H9 (cell line): ENCODE data around the gene NDUFB2. TPM values are rescaled to one million over a fixed set of nuclear protein-coding genes. Genes with fewer than 3 reads are reported as not detected.

Experiments used
- DNase-seq: peaks from one replicate; pipeline ENCODE4 v3.0.0-alpha.2; 2017
- H2AFZ ChIP-seq: one replicate; pipeline ENCODE4 v1.6.1; 2013; ENCODE audit warnings: mild to moderate bottlenecking, low read length, control low read depth, moderate library complexity
- H2AK5ac ChIP-seq: 2 replicates; pipeline ENCODE4 v1.6.1; 2013; ENCODE audit warnings: low read length, control low read depth, mixed read lengths; ENCODE audit not compliant: insufficient read length
- H2BK120ac ChIP-seq: one replicate; pipeline ENCODE4 v1.6.1; 2013; ENCODE audit warnings: low read depth, mild to moderate bottlenecking, low read length, control low read depth, inconsistent platforms; ENCODE audit not compliant: poor library complexity, severe bottlenecking
- H2BK12ac ChIP-seq: 2 replicates; pipeline ENCODE4 v1.6.1; 2013; ENCODE audit warnings: low read length, control low read depth, mixed read lengths, low read depth; ENCODE audit not compliant: insufficient read length
- H2BK15ac ChIP-seq: 2 replicates; pipeline ENCODE4 v1.6.1; 2013; ENCODE audit warnings: low read depth, low read length, control low read depth
- H2BK20ac ChIP-seq: one replicate; pipeline ENCODE4 v1.6.1; 2013; ENCODE audit warnings: low read depth, mild to moderate bottlenecking, low read length, control low read depth, inconsistent platforms; ENCODE audit not compliant: poor library complexity, severe bottlenecking
- H2BK5ac ChIP-seq: 2 replicates; pipeline ENCODE4 v1.6.1; 2013; ENCODE audit warnings: low read length, control low read depth, mixed read lengths; ENCODE audit not compliant: insufficient read length
- H3K14ac ChIP-seq: 2 replicates; pipeline ENCODE4 v1.6.1; 2013; ENCODE audit warnings: low read length, control low read depth; ENCODE audit not compliant: insufficient read depth
- H3K18ac ChIP-seq: 2 replicates; pipeline ENCODE4 v1.6.1; 2013; ENCODE audit warnings: low read depth, mild to moderate bottlenecking, mixed read lengths, low read length, control low read depth; ENCODE audit not compliant: insufficient read length
- H3K23ac ChIP-seq: 2 replicates; pipeline ENCODE4 v1.6.1; 2013; ENCODE audit warnings: low read length, control low read depth, mixed read lengths, low read depth; ENCODE audit not compliant: insufficient read length
- H3K23me2 ChIP-seq: 2 replicates; pipeline ENCODE4 v1.6.1; 2013; ENCODE audit warnings: low read depth, mild to moderate bottlenecking, mixed read lengths, low read length, control low read depth; ENCODE audit not compliant: insufficient read length, poor library complexity, severe bottlenecking
- H3K27ac ChIP-seq: 2 replicates; pipeline ENCODE4 v1.5.1; 2013; ENCODE audit warnings: low read length, control low read depth, mixed read lengths, low read depth; ENCODE audit not compliant: insufficient read length
- H3K27me3 ChIP-seq: 2 replicates; pipeline ENCODE4 v1.6.1; 2013; ENCODE audit warnings: low read length, control low read depth, inconsistent platforms; ENCODE audit not compliant: insufficient read depth
- H3K4ac ChIP-seq: 2 replicates; pipeline ENCODE4 v1.6.1; 2013; ENCODE audit warnings: low read depth, mild to moderate bottlenecking, control low read depth, inconsistent platforms, low read length, moderate library complexity
- H3K4me1 ChIP-seq: 2 replicates; pipeline ENCODE4 v1.6.1; 2013; ENCODE audit warnings: low read length, control low read depth, inconsistent platforms; ENCODE audit not compliant: insufficient read depth
- H3K4me2 ChIP-seq: 2 replicates; pipeline ENCODE4 v1.6.1; 2013; ENCODE audit warnings: low read length, control low read depth, mixed read lengths; ENCODE audit not compliant: insufficient read length, insufficient read depth
- H3K56ac ChIP-seq: 2 replicates; pipeline ENCODE4 v1.6.1; 2013; ENCODE audit warnings: low read depth, mild to moderate bottlenecking, mixed read lengths, low read length, control low read depth; ENCODE audit not compliant: insufficient read length
- H3K79me1 ChIP-seq: 2 replicates; pipeline ENCODE4 v1.6.1; 2013; ENCODE audit warnings: low read depth, mild to moderate bottlenecking, moderate library complexity, low read length, control low read depth, inconsistent platforms; ENCODE audit not compliant: insufficient read depth, poor library complexity, severe bottlenecking
- H3K79me2 ChIP-seq: 2 replicates; pipeline ENCODE4 v1.6.1; 2013; ENCODE audit warnings: low read length, control low read depth, inconsistent platforms; ENCODE audit not compliant: insufficient read depth
- H3K9ac ChIP-seq: 2 replicates; pipeline ENCODE4 v1.6.1; 2013; ENCODE audit warnings: low read length, control low read depth, mixed read lengths; ENCODE audit not compliant: insufficient read length; ENCODE audit errors: extremely low read depth
- H3K9me3 ChIP-seq: one replicate; pipeline ENCODE4 v1.6.1; 2013; ENCODE audit warnings: low read depth, low read length, inconsistent platforms; ENCODE audit not compliant: control insufficient read depth
- H3T11ph ChIP-seq: one replicate; pipeline ENCODE4 v1.6.1; 2013; ENCODE audit warnings: mild to moderate bottlenecking, low read length, control low read depth, inconsistent platforms
- H4K20me1 ChIP-seq: one replicate; pipeline ENCODE4 v1.6.1; 2013; ENCODE audit not compliant: control insufficient read depth, insufficient read length, insufficient read depth
- H4K5ac ChIP-seq: 2 replicates; pipeline ENCODE4 v1.6.1; 2013; ENCODE audit warnings: low read depth, mild to moderate bottlenecking, mixed read lengths, low read length, control low read depth; ENCODE audit not compliant: insufficient read length
- H4K8ac ChIP-seq: replicated peaks from 2 replicates; pipeline ENCODE4 v1.6.1; 2013; ENCODE audit warnings: low read length, control low read depth, mixed read lengths, low read depth; ENCODE audit not compliant: insufficient read length
- H4K91ac ChIP-seq: 2 replicates; pipeline ENCODE4 v1.6.1; 2013; ENCODE audit warnings: low read depth, mild to moderate bottlenecking, moderate library complexity, mixed read lengths, low read length, control low read depth; ENCODE audit not compliant: insufficient read length
- H3K27ac Mint-ChIP-seq, 3 experiments: 2 replicates in 2 of 3; 3 replicates in 1 of 3; pipeline ENCODE4 v1.8.0; 2020 to 2021; ENCODE audit warnings: mixed read lengths in 3 of 3, mild to moderate bottlenecking in 1 of 3, moderate library complexity in 1 of 3
- H3K27me3 Mint-ChIP-seq: 2 replicates; pipeline ENCODE4 v1.8.0; 2021; ENCODE audit warnings: low read depth, mild to moderate bottlenecking, moderate library complexity, mixed read lengths
- H3K36me3 Mint-ChIP-seq, 3 experiments: 2 replicates in 2 of 3; 3 replicates in 1 of 3; pipeline ENCODE4 v1.8.0; 2020 to 2021; ENCODE audit warnings: low read depth in 3 of 3, mixed read lengths in 3 of 3; ENCODE audit not compliant: insufficient read depth in 1 of 3
- H3K4me1 Mint-ChIP-seq, 2 experiments: 2 replicates each; pipeline ENCODE4 v1.8.0; 2020; ENCODE audit warnings: mixed read lengths in 2 of 2
- H3K4me3 Mint-ChIP-seq, 2 experiments: 2 replicates in 1 of 2; 3 replicates in 1 of 2; pipeline ENCODE4 v1.8.0; 2020 to 2021; ENCODE audit warnings: mild to moderate bottlenecking in 2 of 2, mixed read lengths in 2 of 2, moderate library complexity in 1 of 2
- H3K9me3 Mint-ChIP-seq, 2 experiments: 2 replicates in 1 of 2; 3 replicates in 1 of 2; pipeline ENCODE4 v1.8.0; 2020; ENCODE audit warnings: mild to moderate bottlenecking in 2 of 2, mixed read lengths in 2 of 2, moderate library complexity in 1 of 2
- WGBS: extraction: QIAGEN DNeasy Blood & Tissue Kit; methylation state at CpG from one replicate; pipeline ENCODE4 v1.1.7; 2013; ENCODE audit warnings: missing lambda C conversion rate, low lambda C conversion rate, mixed read lengths; ENCODE audit not compliant: insufficient read length; ENCODE audit errors: extremely low coverage; 5-methylcytosine and 5-hydroxymethylcytosine counted together
- total RNA-seq: library from RNA; stranded (reverse); gene quantifications from 2 replicates; pipeline ENCODE4 v1.2.1, GENCODE V29; 2021
- TF ChIP-seq, protein P1 (sequence below): fragments of 200-600 bp; sonication (generic); conservative IDR thresholded peaks from 3 replicates; pipeline ENCODE4 v1.8.0; 2021; ENCODE audit warnings: antibody characterized with exemption, mild to moderate bottlenecking

Gene NDUFB2
- total RNA-seq, 1 experiment from 2014 or later = 177 TPM

DNA sequence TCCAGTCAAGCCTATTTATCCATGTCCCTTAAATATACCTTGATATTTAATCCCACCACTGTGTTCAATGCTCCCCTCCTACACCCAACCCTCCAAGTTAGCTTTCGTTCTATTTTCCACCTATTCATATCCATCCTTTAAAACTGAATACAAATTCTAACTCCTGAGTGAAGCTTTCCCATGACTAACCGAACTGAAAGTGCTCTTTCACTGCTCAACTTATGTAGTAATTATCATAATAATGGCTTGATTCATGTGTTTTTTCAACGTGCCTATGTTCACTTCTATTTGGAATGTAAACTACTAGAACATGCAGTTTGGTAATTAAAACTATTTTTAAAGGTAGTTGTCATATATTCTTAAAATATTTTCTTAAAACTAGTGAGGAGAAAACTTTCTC is 58.0 kb downstream of the NDUFB2 start:
- Histone ChIP-seq H3K18ac (no peak overlapping the region), H2BK120ac (no peak overlapping the region)

More for the DNA sequence above, 58.0 kb downstream of the NDUFB2 start:
- Histone ChIP-seq H3K27me3 (no peaks in the 10 kb centered on the region), H2AK5ac (no peak overlapping the region), H3K9ac (no peak overlapping the region), H3K79me2 (no peaks in the 10 kb centered on the region), H3K4me2 (no peak overlapping the region), H2AFZ (no peak overlapping the region), H3K9me3 (no peaks in the 10 kb centered on the region), H3K56ac (no peak overlapping the region), H3K14ac (no peak overlapping the region), H3T11ph (no peak overlapping the region), H2BK12ac (no peak overlapping the region), H4K8ac (no peak overlapping the region), H3K27ac (no peak overlapping the region), H3K23ac (no peak overlapping the region), H3K23me2 (no peaks in the 10 kb centered on the region), H3K4me1 (peaks cover 3% of the 10 kb centered on the region; the same call in 1 of the 2 replicates), H3K4ac (no peak overlapping the region), H2BK5ac (no peak overlapping the region), H2BK20ac (no peak overlapping the region), H4K91ac (no peak overlapping the region), H2BK15ac (no peak overlapping the region), H4K5ac (no peak overlapping the region), H4K20me1 (no peaks in the 10 kb centered on the region), H3K79me1 (no peaks in the 10 kb centered on the region)
- H3K27ac Mint-ChIP-seq = peak overlapping the region in 2 of 3 experiments; percentile 10 to 87; a peak in 3 of 7 replicates
- no peaks in the 10 kb centered on the region; a peak in 1 of 5 replicates for H3K9me3 Mint-ChIP-seq
- H3K27me3 Mint-ChIP-seq = no peaks in the 10 kb centered on the region
- H3K4me3 Mint-ChIP-seq = no peak overlapping the region
- DNase-seq = no peak
- peaks cover 7 to 8% of the 10 kb centered on the region in 2 experiments for H3K4me1 Mint-ChIP-seq
- peaks cover 0 to 7% (median 1%) of the 10 kb centered on the region in 3 experiments; a peak in 4 of 7 replicates for H3K36me3 Mint-ChIP-seq
- 100% methylated on average over 1 of the region's 3 CpGs for WGBS
- TF ChIP-seq, protein P1, sequence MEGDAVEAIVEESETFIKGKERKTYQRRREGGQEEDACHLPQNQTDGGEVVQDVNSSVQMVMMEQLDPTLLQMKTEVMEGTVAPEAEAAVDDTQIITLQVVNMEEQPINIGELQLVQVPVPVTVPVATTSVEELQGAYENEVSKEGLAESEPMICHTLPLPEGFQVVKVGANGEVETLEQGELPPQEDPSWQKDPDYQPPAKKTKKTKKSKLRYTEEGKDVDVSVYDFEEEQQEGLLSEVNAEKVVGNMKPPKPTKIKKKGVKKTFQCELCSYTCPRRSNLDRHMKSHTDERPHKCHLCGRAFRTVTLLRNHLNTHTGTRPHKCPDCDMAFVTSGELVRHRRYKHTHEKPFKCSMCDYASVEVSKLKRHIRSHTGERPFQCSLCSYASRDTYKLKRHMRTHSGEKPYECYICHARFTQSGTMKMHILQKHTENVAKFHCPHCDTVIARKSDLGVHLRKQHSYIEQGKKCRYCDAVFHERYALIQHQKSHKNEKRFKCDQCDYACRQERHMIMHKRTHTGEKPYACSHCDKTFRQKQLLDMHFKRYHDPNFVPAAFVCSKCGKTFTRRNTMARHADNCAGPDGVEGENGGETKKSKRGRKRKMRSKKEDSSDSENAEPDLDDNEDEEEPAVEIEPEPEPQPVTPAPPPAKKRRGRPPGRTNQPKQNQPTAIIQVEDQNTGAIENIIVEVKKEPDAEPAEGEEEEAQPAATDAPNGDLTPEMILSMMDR = no peak

Other genes starting within 250 kb of the NDUFB2 start
- 106 and 112 TPM in 2 replicates for gene MKRN1, start 217.2 kb upstream of the NDUFB2 start, total RNA-seq
- 7.3 and 8.2 TPM in 2 replicates for gene DENND2A, start 55.9 kb upstream of the NDUFB2 start, total RNA-seq
- 12.3 and 12.4 TPM in 2 replicates for gene ADCK2, start 23.8 kb upstream of the NDUFB2 start, total RNA-seq
- 29.6 and 32.9 TPM in 2 replicates for gene BRAF, start 228.2 kb downstream of the NDUFB2 start, total RNA-seq